SHP77 treated with DMSO at 0.1 percent for 48 hours (cell line): ENCODE measurements around the gene FIBIN.

Source experiments
- DNase-seq: peaks from one replicate; lab custom pipeline; 2025; lab: John Stamatoyannopoulos, UW

FIBIN gene

DNA sequence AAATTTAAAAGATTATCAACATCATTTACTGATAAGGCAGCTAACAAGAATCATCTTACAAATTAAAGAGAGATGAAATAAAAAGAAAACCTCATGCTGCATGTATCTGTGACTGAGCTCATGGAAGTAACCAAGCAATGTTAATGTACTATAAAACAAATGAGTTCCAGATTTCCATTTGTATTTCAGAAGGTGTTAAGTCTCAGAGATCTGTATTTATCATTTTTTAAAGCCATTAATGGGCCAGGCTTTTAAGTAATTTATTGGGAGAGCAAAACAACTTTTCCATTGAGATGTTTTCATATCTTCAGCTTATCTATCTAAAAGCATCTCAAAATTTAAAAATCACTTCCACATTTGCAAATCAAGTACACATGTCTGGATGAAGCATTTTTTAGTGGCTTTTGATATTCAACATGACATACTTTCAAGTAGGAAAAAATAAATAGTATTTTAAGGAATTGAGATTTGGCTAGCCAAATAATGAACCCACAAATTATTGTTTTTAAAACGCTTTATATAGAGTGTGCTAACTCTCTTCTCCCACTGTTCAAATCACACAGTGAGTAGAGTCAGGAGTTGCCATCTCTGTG lies 28.8 kb downstream of the FIBIN start:
- no peak for DNase-seq

- DNase-seq, result no peak
Observed at GRCh38 chr11:27024865-27025264, 31.0 kb downstream of the FIBIN start.

DNA sequence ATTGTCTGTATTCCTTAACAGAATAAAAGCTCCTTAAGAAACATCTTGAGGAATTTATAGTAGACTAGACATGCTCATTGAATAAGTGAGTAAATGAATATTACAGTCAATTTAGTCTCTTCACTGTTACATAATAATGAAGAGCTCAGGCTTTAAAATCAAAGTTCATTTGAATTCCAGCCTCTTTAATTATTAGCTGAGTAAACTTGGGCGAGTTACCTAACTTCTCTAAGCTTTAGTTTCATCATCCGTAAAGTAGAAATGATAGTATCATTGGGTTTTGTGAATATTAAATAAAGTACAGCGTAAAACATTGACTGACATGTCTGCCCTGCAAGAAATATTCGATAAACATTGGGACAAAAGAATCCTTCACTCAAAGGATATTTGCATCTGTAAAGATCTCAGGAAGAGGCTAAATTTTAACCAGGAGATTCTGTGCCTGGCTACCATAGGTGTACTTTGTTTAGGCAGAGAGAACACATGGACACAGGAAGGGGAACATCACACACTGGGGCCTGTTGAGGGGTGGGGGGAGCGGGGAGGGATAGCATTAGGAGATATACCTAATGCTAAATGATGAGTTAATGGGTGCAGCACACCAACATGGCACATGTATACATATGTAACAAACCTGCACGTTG lies 31.5 kb downstream of the FIBIN start:
- no peak for DNase-seq

DNA sequence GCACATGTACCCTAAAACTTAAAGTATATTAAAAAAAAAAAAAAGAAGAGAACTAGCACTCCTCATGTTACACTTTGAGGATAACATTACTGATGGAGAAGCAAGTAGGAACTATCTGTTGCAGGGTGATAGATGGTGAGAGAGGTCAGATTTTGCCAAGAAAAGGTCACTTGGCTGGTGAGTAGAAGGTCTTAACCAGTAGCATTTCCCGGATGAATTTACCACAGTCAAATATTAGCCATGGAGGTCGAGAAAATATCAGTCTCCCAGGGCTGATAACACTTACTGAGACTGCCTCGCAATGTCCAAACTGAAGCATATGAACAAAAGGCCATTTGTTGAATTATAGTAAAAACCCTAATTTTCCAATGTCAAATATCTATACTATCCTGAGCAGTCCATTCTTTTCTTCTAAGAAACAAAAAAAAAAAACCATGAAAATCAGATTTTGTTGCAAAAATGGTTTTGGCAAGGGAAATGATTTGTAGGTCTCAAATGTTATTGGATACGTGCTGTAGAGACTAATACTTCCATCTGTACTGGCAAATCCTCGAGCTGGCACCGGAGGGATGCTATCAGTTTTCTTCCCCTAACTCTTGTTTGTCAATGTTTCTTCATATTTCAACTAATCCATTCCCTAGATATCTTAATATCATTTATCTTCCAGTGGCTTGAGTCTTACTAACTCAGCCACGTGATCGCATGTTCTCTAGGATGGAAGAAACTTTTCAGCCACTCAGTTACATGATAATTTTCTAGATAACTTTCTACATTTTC lies 32.2 kb downstream of the FIBIN start:
- no peak for DNase-seq

DNA sequence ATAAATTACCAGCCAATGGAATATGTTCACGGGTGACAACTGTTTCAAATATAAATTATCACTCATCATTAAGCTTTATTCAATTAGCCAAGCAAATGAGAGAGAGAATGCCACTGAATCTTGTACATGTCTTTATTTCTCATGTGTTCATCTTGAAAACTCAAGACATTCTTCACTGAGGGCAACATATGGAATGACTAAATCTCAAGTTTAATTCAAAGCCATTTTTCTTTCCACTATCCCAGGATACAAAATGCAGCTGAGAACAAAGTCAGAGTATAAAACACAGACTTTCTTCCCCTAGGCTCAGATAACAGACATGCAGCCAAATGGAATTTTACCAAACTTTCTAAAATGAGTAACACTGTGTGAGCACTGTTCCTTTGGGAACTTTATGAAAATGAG lies 34.7 kb downstream of the FIBIN start:
- no peak for DNase-seq

- DNase-seq, result no peak
Observed at GRCh38 chr11:27029966-27030365, 36.1 kb downstream of the FIBIN start.

GRCh38 chr11:27031754-27032153 lies 37.8 kb downstream of the FIBIN start:
- DNase-seq, result no peak

DNA sequence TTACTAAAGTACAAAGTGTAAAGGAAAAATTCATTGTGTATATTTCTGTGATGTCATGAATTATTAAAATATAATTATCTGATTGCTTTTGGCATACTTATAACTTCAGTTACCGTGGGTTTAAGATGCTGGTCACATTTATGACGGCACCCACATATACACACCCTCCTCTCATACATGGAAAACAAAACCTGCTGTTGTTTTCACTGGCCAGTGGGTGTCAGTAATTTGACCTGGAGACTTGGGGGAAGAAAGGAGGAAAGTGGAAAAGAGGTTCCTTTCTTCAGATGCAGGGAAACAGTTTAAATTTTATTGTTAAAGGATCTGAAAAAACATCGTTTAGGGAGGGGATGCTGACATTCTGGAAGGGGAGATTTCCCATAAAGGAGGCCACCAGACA lies 46.0 kb downstream of the FIBIN start:
- no peak for DNase-seq

GRCh38 chr11:27040302-27041115 lies 46.6 kb downstream of the FIBIN start, which contains the start of gene BBOX1:
Gene BBOX1, plus strand, starts transcription at chr11:27040815. Its CDS starts 14,616 bp downstream, at chr11:27055431.
- no peak for DNase-seq

DNA sequence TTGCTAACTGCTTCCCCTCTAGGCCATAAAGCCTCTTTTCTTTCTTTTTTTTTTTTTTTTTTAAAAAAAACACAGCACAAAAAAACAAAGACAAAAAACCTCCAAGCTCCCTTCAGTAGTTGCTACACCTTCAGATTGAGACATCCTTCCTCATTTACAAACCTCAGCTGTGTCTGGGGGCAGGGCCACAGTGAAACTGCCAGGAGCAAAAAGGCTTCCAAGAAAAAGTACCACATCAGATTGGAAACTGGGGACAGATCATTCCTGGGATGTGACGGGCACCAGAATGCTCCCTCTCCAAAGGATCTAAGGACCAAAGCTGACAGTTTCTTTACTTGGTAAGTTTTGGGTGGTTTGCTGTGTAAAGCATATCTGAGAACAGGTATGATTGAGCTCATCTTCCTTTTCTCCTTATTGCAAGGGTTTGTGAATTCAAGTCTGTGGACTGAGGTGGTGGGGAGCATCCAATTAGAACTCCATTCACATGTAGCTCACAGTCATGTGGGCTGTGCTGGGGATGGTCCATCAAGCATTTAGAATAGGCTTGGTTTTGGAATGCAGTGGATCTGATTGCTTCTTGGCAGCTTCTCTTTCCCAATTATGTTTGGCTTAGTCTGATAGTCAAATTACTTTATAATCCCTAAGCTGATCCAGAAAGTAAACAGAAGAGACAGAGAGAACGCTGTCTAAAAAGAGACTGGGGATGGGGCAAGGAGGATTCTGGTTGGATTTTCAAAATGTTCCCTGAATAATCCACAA lies 47.4 kb downstream of the FIBIN start:
- no peak for DNase-seq
